KOPT-K1 (cell line): ENCODE measurements around the gene TBX5.

ENCODE experiments used
- H3K27ac ChIP-seq: fragments of 200-600 bp; sonication (generic); 2 replicates; pipeline ENCODE4 v1.5.1; 2016; ENCODE audit warnings: antibody characterized with exemption, mild to moderate bottlenecking, low read depth, low read length; ENCODE audit not compliant: poor library complexity, severe bottlenecking
- H3K36me3 ChIP-seq: fragments of 200-600 bp; sonication (generic); 2 replicates; pipeline ENCODE4 v1.5.1; 2017; ENCODE audit warnings: antibody characterized with exemption, mild to moderate bottlenecking, low read length, moderate library complexity; ENCODE audit not compliant: insufficient read depth
- H3K9me3 ChIP-seq: fragments of 200-600 bp; sonication (generic); 2 replicates; pipeline ENCODE4 v1.5.1; 2017; ENCODE audit warnings: antibody characterized with exemption, low read length, mild to moderate bottlenecking; ENCODE audit not compliant: insufficient read depth, poor library complexity, severe bottlenecking

The TBX5 gene

GRCh38 chr12:114403011-114403689 lies 2.8 kb downstream of the TBX5 start:
- no peaks in the 10 kb centered on the region for H3K36me3 ChIP-seq
- H3K9me3 ChIP-seq: peaks cover 11% of the 10 kb centered on the region
- H3K27ac ChIP-seq: no peak overlapping the region

- Histone ChIP-seq H3K27ac (no peak overlapping the region), H3K9me3 (peaks cover 14% of the 10 kb centered on the region), H3K36me3 (no peaks in the 10 kb centered on the region)
Measured at GRCh38 chr12:114402084-114402717, 3.7 kb downstream of the TBX5 start.

- Histone ChIP-seq H3K36me3 (no peaks in the 10 kb centered on the region), H3K9me3 (peaks cover 16% of the 10 kb centered on the region), H3K27ac (no peak overlapping the region)
Measured at GRCh38 chr12:114401328-114402083, 4.4 kb downstream of the TBX5 start.

GRCh38 chr12:114400925-114401324 lies 5.0 kb downstream of the TBX5 start:
- H3K27ac ChIP-seq: no peak overlapping the region
- peaks cover 20% of the 10 kb centered on the region for H3K9me3 ChIP-seq

GRCh38 chr12:114400361-114400811 lies 5.6 kb downstream of the TBX5 start:
- Histone ChIP-seq H3K36me3 (no peaks in the 10 kb centered on the region), H3K9me3 (peaks cover 26% of the 10 kb centered on the region), H3K27ac (no peak overlapping the region)

More at GRCh38 chr12:114400925-114401324, 5.0 kb downstream of the TBX5 start:
- H3K36me3 ChIP-seq: no peaks in the 10 kb centered on the region

GRCh38 chr12:114399664-114400211 lies 6.2 kb downstream of the TBX5 start:
- peaks cover 26% of the 10 kb centered on the region for H3K9me3 ChIP-seq
- H3K27ac ChIP-seq: no peak overlapping the region
- H3K36me3 ChIP-seq: no peaks in the 10 kb centered on the region

- peaks cover 26% of the 10 kb centered on the region for H3K9me3 ChIP-seq
- H3K36me3 ChIP-seq: no peaks in the 10 kb centered on the region
- H3K27ac ChIP-seq: no peak overlapping the region
Measured at GRCh38 chr12:114397978-114398881, 7.7 kb downstream of the TBX5 start.

- Histone ChIP-seq H3K9me3 (peaks cover 26% of the 10 kb centered on the region), H3K27ac (no peak overlapping the region), H3K36me3 (no peaks in the 10 kb centered on the region)
Measured at GRCh38 chr12:114396869-114397719, 8.8 kb downstream of the TBX5 start.

- Histone ChIP-seq H3K36me3 (no peaks in the 10 kb centered on the region), H3K27ac (no peak overlapping the region), H3K9me3 (peaks cover 26% of the 10 kb centered on the region)
Measured at GRCh38 chr12:114396153-114396868, 9.6 kb downstream of the TBX5 start.

GRCh38 chr12:114395755-114396152 lies 10.2 kb downstream of the TBX5 start:
- Histone ChIP-seq H3K36me3 (no peaks in the 10 kb centered on the region), H3K9me3 (peaks cover 26% of the 10 kb centered on the region), H3K27ac (no peak overlapping the region)

GRCh38 chr12:114395233-114395632 lies 10.7 kb downstream of the TBX5 start:
- Histone ChIP-seq H3K36me3 (no peaks in the 10 kb centered on the region), H3K27ac (no peak overlapping the region), H3K9me3 (peaks cover 26% of the 10 kb centered on the region)

GRCh38 chr12:114393569-114393968 lies 12.4 kb downstream of the TBX5 start:
- Histone ChIP-seq H3K9me3 (peaks cover 20% of the 10 kb centered on the region), H3K36me3 (no peaks in the 10 kb centered on the region), H3K27ac (no peak overlapping the region)

GRCh38 chr12:114392909-114393308 lies 13.0 kb downstream of the TBX5 start:
- peaks cover 19% of the 10 kb centered on the region for H3K9me3 ChIP-seq
- H3K36me3 ChIP-seq: no peaks in the 10 kb centered on the region

More at GRCh38 chr12:114392909-114393308, 13.0 kb downstream of the TBX5 start:
- H3K27ac ChIP-seq: no peak overlapping the region
